ENCODE measurements around the gene SLC25A23.
"Not testable (repeated sequence)": the region's sequence is repeated elsewhere in the genome, so short reads cannot be mapped to it uniquely, and the experiment has no call there.

SLC25A23 gene

GRCh38 chr19:6457958-6458694 is 1.5 kb downstream of the SLC25A23 start:
- DNase-seq (ENCODE audit: low read depth in 2 of 2) = no peak

- DNase-seq (ENCODE audit: low read depth in 2 of 2) = no peak
These were observed 3.7 kb downstream of the SLC25A23 start for GRCh38 chr19:6455924-6456323.

DNA sequence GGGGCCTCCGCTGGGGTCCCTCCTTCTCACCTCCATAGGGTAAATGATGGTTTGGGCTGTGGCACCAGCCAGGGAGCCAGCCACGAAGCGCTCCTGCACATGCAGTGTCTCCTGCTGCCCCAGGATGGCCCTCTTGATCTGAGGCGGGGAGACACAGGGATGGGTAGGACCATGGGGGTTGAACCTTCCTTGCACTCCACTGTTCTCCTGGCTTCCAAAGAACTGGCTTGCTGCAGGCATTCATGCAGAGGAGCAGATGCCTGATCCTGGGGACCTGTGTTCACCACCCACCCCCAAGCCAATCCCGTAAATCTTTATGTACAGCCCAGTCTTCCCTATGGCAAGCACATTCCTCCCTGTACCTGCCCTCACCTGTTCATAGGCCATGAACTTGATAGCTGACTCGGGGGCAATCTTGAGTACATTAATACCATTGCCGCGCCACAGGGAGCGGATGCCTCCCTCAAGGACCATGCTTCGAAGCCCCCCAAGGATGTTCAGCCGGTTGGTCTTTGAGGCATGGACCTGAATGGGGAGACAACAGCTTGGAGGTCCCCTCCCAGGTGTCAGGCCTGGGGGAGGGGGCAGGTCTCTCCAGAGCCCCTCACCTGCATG is 5.5 kb downstream of the SLC25A23 start:
- no peak for DNase-seq (ENCODE audit: low read depth in 2 of 2)

DNA sequence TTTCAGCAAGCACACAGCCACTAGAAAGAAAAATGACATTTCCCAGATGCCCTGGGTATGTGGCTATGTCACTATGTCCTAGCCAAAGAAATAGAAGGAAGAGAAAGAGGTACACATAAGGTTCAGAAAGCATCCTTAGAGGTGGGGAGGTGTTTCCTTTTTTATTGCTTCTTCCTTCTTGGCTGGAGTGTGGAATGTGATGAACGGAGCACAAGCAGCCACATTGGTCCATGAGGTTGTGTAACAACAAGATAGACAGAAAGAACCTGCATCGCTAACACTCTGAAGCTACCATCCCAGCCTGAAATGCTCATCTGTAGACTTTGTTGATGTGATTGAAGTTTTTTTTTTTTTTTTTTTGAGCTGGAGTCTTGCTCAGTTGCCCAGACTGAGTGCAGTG is 6.7 kb downstream of the SLC25A23 start:
- DNase-seq (ENCODE audit: low read depth in 2 of 2) = no peak

DNA sequence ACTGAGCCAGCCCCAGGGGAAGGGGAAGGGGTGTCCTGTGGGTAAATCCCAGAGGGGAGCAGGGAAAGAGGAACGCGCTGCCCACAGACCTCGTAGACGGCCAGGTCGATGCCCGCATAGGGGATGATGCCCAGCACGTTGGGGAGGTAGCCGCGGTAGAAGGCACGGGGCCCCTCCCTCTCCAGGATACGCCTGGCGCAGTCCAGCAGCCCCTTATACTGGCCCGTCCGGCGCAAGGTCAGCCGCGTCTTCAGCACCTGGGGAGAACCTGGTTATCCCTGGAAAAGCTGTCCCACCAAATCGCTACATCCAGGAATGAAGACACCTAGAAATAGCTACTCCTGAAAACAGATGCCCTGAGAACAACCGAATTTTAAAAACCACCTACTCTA is 7.4 kb downstream of the SLC25A23 start:
- DNase-seq (ENCODE audit: low read depth in 2 of 2) = no peak

- DNase-seq (ENCODE audit: low read depth in 2 of 2) = no peak
These were observed 7.9 kb downstream of the SLC25A23 start for GRCh38 chr19:6451583-6452222.

DNA sequence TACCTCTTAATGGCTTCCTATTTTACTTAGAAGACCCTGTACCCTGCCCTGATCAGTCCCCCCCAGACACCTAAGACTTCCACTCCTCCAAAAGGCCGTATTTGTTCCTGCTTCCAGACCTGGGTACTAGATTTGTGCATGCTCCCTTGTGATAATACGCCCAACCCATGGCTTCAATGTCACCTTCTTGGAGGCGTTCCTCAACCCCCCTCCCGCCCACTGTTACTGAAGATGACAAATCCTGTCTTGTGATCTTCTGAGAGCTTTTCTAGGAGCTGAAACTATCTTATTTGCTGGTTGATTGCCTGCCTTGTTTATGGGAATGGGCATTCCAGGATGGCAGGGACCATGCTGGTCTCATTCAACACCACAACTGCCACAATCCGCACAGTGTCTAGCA is 9.4 kb downstream of the SLC25A23 start:
- DNase-seq (ENCODE audit: low read depth in 2 of 2) = no peak

GRCh38 chr19:6448045-6448444 is 11.5 kb downstream of the SLC25A23 start:
- no peak for DNase-seq (ENCODE audit: low read depth in 2 of 2)

GRCh38 chr19:6446452-6446851 is 13.1 kb downstream of the SLC25A23 start:
- no peak for DNase-seq (ENCODE audit: low read depth in 2 of 2)

- DNase-seq (ENCODE audit: low read depth in 2 of 2) = no peak
These were observed 15.6 kb downstream of the SLC25A23 start for GRCh38 chr19:6443986-6444385.

DNA sequence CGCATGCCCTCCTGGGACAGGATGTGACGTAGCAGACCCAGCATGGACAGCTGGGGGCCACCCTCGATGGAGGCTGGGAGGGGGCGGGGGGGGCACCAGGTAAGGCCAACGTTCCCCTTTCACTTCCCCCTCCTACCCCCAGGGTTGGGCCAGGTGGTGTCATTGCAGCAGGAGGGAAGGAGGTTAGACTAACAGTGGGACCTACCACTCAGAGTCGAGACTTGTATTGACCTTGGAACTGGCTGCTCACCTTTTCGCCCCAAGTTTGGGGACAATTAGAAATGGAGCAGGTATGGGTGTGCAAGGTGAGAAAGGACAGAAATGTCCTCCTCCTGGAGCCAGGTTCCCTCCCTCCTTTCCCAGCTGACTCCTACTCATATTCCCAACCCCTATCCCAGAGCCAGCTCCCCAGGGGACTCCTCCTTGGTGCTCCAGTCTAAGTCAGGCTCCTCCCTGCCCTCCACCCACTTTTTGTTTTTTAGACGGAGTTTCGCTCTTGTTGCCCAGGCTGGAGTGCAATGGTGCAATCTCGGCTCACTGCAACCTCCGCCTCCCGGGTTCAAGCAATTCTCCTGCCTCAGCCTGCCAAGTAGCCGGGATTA is 17.4 kb downstream of the SLC25A23 start:
- no peak for DNase-seq (ENCODE audit: low read depth in 2 of 2)

- no peak for DNase-seq (ENCODE audit: low read depth in 2 of 2)
These were observed 18.7 kb downstream of the SLC25A23 start for GRCh38 chr19:6440905-6441304.

DNA sequence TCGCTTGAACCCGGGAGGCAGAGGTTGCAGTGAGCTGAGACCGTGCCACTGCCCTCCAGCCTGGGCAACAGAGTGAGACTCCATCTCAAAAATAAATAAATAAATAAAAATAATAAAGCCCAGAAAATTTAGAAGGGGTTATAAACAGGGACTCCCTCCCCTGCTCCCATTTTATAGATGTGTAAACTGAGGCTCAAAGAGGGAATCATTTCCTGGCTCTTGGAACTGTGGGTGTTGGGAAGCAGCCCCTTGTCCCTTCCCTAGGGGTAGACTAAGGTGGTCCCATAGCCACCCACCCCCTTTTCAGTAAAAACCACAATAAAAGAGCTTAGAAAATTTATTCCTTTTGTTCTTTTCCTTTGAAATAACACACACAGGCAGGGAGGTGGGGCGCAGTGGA is 19.8 kb downstream of the SLC25A23 start:
- DNase-seq (ENCODE audit: low read depth in 2 of 2) = no peak

- no peak for DNase-seq (ENCODE audit: low read depth in 2 of 2)
These were observed 25.9 kb downstream of the SLC25A23 start, which contains the start of gene SLC25A41 for GRCh38 chr19:6433663-6434062. Gene SLC25A41, minus strand, starts transcription at chr19:6433763. Its CDS starts 70 bp downstream, at chr19:6433693.

- no peak for DNase-seq (ENCODE audit: low read depth in 2 of 2)
These were observed 26.4 kb downstream of the SLC25A23 start for GRCh38 chr19:6433165-6433564.

- no peak for DNase-seq (ENCODE audit: low read depth in 2 of 2)
These were observed 27.7 kb downstream of the SLC25A23 start for GRCh38 chr19:6431891-6432290.

DNA sequence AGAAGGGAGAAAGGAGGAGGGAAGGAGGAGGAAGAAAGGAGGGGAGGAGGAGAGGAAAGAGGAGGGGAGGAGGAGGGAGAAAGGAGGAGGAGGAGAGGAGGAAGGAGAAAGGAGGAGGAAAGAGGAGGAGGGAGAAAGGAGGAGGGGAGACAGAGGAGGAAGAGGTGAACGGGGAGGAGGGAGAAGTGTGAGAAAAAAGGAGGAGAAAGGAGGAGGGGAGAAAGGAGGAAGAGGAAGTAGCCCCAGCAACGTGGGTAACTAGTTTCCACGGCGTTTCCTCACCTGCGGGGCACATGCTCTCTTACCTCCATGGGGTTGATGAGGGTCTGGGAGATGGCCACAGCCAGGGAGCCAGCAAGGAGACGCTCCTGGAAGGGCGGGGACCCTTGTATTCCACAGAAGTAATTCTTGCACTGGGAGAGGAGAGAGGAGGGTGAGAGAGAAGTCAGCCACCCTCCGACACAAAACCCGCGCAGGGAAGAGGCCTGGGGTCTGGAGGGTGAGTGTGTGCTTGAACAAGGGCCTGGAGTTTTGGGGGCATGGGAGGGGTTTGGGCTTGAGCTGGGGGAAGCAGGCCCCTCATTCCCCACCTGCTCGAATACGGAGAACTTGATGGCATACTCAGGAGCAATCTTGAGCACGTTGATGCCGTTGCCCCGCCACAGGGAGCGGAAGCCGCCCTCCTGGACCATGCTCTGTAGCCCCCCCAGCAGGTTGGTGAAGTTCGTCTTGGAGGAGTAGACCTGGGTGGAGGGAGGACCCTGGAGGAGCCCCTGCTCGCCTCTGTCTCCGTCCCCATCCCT is 30.0 kb downstream of the SLC25A23 start:
- no peak for DNase-seq (ENCODE audit: low read depth in 2 of 2)

- not testable (repeated sequence) for DNase-seq (ENCODE audit: low read depth in 2 of 2)
These were observed 30.7 kb downstream of the SLC25A23 start for GRCh38 chr19:6428692-6429418.

- DNase-seq (ENCODE audit: low read depth in 2 of 2) = no peak
These were observed 32.5 kb downstream of the SLC25A23 start for GRCh38 chr19:6427131-6427530.

- no peak for DNase-seq (ENCODE audit: low read depth in 2 of 2)
These were observed 33.6 kb downstream of the SLC25A23 start for GRCh38 chr19:6425732-6426620.
